GM08714 (cell line): ENCODE measurements around the gene EFCAB12.
A peak's percentile ranks its signal among the peaks of the same experiment; 100 is the strongest.

Source experiments
- H3K4me3 ChIP-seq: fragments of 200-500 bp; sonication (Bioruptor generic); 2 replicates; pipeline ENCODE4 v1.5.1; 2014; ENCODE audit warnings: mild to moderate bottlenecking, low read length, inconsistent platforms
- ZNF274 ChIP-seq: IDR thresholded peaks from 2 replicates; pipeline ENCODE4 v1.6.1; 2012; ENCODE audit warnings: mild to moderate bottlenecking, low read depth, low read length

Gene EFCAB12

DNA sequence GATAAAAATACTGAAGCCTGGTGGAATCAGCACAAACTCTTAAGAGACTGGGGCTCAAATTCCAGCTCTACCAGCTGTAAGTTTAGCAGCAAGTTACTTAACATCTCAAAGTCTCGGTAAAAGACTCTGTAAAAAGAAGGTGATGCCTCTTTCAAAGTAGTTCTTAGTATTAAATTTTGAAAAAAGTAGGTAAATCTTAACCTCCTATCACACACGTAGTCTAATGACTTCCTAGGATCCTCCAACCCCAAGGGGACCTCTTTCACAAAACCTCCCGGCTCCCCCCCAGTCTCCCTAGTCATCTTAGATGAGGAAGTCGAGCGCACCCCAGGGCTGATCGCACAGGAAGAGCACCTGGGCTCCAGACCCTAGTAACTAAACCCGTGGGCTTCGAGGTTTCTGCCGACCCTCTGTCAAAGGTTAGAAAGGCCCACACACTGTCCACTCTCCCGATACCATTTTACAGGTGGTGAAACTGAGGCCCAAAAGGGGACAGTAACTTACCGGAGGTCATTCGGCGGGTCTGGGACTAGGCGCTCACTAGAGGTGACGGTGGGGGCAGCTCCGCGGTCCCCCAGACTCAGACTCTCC lies 10.9 kb upstream of the EFCAB12 start:
- H3K4me3 ChIP-seq, result peak overlapping the region; percentile 93
- TF ChIP-seq ZNF274, result no peak

DNA sequence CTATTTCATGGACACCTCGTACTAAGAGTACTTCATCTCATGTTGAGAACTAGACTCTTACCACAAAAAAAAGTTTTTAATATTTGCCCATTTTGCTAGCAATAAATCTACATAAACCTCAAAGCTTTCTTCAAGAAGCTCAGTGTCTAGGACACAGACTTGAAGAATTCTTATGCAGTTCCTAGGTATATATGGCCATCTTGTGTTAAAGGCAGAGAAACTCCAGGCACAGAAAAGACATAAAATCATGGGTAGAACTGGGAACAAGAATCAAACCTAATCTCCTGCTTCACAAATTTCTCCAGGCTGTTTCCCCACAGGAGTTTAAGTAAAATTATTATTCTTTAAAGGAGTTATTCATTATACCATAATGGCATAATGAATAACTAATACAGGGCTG lies 6.9 kb upstream of the EFCAB12 start:
- H3K4me3 ChIP-seq, result no peak overlapping the region
- no peak for TF ChIP-seq ZNF274

DNA sequence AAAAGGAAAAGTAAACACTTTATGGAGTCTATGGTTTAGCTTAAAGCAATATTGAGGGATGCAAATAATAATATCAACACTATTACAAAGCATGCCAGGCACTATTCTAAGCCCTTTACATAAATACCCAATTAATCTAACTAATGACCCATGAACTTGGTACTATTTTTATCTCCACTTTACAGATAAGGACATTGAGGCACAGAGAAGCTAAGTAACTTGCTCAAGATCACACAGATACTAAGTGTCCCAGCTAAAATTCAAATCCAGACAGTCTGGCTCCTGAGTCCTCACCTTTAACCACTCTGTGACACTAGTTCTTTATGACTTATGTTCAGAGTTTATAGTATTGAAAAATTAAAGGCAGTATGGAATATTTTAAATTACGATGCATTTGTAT lies 5.7 kb upstream of the EFCAB12 start:
- H3K4me3 ChIP-seq, result no peak overlapping the region
- no peak for TF ChIP-seq ZNF274

DNA sequence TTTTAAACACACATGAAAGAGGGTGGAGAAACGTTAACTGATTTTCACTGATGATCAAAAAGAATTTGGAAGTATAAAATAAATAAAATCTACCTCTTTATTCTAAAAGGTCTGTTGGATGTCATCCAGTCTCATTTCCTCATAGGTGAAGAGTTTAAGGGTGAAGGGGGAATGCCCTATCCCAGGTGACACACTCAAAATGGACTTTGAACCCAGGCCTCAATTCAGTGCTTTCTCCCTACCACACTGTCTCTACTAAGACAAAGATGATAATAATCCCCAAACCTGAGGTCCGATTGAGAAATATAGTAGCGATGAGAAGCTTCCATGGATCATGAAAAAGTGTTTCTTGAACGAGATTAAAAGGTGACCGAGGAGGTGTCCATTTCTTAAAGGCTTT lies 5.1 kb upstream of the EFCAB12 start:
- H3K4me3 ChIP-seq, result no peak overlapping the region
- TF ChIP-seq ZNF274, result no peak

DNA sequence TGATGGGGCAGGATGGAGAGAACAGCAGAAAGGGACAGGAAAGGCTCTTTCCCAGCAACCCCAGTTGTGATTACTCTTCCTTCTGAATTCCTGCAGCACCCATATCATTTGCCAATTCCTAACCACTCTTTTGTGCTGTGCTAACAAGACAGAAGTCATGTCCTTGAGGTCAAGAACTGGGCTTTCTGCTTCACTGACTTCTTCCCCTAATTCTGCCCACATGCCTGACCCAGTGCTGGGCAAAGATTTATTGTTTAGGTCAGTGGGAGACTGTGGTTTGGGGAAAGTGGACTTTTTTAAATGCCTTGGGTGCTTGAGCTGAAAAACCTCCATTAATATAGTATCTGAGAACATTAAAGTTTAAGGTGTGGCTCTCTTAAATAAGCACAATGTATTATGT lies 4.2 kb upstream of the EFCAB12 start:
- no peak overlapping the region for H3K4me3 ChIP-seq
- no peak for TF ChIP-seq ZNF274

DNA sequence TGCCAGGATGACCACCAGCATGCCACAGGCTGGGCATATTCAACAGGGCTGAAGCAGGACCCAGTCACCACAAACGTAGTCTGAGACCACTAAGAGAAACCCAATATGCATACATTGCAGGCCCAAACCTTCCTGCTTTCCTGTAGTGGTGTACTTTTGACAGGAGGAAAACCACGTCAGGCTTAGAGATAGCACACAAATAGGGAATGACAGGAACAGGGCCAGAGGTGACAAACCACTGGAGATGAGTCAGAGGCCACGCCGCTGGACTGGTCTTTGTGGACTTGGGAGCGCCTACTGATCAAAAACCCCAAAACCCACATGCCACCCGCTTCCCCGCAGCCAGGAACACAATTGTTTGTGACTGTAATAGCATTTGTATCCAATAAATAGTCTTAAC lies 3.6 kb upstream of the EFCAB12 start:
- no peak for TF ChIP-seq ZNF274
- no peak overlapping the region for H3K4me3 ChIP-seq

DNA sequence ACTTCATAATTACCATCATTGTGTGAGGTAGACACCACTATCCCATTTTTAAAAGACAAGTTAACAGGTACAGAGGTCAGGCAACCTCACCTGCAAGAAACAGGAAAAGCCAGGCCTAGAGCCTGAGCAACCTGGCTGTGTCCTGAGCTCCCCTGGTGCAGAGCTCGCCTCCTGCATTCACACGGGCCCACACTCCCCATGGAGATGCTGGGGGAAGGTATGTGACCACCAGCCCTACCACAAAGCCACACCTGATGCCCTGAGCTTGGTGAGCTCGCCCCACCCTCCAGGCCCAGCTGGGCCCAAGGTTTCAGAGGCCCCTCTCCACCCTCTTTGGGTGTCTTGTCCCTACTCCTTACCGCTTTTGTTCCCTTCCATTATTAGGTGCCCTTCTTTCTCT lies 1.2 kb upstream of the EFCAB12 start:
- no peak for TF ChIP-seq ZNF274
- no peak overlapping the region for H3K4me3 ChIP-seq

DNA sequence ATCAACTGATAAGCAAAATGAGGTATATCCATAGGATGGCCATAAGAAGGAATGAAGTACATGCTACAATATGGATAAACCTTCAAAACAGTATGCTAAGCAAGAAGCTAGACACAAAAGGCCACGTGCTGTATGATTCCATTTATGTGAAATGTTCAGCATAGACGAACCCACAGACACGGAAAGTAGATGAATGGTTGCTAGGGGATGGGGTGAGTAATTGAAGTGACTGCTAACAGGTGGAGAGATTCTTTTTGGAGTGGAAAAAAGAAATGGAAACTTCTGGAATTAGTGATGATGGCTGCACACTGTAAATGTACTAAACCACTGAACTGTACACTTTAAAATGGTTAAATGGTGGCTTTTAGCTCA lies 630 bp upstream of the EFCAB12 start:
- no peak for TF ChIP-seq ZNF274
- H3K4me3 ChIP-seq, result no peak overlapping the region

DNA sequence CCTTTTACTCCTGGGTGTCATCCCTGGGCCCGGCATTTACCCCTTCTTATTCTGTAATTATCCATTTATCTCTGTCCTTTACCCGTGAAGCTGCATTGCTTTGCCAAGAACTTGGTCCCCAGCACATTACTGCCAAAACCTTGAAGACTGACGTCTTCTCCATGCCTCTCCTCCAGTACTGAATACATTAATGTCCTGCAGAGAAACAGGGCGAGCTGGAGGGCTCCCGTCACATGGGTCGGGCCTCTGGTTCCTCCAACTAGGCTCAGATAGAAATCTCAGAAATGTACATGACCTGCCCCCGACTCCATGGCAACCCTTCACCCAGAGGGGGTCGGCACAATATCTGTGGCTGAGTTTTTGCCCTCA lies 445 bp downstream of the EFCAB12 start:
- no peak for TF ChIP-seq ZNF274
- H3K4me3 ChIP-seq, result peak overlapping the region; percentile 30; the same call in 1 of the 2 replicates

DNA sequence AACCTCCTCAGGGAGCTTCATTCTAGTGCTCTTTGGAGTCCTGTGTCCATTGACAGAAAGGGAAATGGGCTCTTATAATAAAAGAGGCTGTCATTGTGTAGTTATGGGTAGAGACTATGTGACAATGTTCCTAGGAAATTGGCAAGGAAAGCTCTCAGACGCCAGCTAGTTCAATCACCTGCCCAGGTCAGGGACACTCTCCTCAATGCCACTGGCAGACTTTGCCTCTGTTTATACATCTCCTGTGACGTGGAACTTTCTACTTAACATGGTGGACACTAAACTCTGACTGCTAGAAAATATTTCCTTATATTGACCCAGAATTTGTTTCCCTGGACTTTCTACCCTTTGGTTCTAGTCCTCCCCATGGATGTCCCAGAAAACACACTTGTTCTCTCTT lies 2.8 kb downstream of the EFCAB12 start:
- no peak for TF ChIP-seq ZNF274
- H3K4me3 ChIP-seq, result no peak overlapping the region

DNA sequence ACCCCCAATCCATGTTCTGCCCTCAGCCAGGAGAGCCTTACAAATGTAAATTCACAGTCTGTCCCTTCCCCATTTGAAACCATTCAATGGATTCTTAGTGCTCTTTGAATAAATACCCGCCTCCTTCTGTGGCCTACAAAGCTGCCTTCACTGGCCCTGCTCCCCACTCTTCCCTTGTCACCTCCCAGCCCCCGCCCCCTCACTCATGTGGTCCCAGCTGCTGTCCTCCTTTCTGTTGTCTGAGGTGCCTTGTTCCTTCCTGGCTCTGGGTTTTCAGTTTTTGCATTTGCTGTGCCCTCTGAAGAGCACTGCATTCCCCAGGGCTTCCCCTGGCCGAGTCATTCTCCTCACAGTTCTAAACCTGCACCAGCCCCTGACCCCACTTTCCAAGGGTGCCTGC lies 3.2 kb downstream of the EFCAB12 start:
- no peak overlapping the region for H3K4me3 ChIP-seq
- no peak for TF ChIP-seq ZNF274

DNA sequence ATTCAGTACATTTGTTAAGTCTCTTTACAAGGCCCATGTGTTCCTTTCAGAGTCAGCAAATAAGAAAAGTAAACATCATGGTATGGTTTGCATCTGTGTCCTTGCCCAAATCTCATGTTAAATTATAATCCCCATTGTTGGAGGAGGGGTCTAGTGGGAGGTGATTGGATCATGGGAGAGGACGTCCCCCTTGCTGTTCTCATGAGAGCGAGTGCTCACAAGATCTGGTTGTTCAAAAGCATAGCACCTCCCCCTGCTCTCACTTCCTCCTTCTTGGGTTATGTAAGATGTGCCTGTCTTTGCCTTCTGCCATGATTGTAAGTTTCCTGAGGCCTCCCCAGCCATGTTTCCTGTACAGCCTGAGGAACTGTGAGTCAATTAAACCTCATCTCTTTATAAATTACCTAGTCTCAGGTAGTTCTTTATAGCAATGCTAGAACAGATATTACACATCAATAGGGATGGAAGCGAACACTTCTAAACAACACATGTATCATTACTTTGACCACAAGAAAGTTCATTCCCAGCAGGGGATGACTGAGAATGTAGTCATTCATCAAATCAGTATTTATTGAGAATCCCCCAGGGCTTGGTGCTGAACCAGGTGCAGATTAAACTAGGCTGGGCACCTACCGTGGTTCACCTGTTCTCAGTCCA lies 4.1 kb downstream of the EFCAB12 start:
- no peak for TF ChIP-seq ZNF274
- H3K4me3 ChIP-seq, result no peak overlapping the region

DNA sequence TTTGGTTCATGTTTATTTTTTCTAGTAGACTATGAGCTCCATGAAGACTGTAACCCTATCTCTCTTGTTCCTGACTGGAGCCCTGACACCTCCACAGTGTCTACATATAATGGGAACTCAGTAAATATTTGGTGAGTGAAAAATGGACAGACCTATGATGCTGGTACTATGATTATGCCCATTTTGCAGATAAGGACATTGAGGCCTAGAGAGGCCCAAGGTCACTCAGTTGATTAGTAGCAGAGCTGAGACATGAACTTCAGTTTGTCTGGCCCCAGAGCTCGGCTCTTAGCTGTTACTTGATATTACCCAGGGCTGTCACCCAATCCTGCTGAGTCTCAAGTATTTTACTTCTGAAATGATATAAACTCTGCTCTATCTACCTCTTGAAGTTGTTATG lies 5.5 kb downstream of the EFCAB12 start:
- TF ChIP-seq ZNF274, result no peak
- H3K4me3 ChIP-seq, result no peak overlapping the region

DNA sequence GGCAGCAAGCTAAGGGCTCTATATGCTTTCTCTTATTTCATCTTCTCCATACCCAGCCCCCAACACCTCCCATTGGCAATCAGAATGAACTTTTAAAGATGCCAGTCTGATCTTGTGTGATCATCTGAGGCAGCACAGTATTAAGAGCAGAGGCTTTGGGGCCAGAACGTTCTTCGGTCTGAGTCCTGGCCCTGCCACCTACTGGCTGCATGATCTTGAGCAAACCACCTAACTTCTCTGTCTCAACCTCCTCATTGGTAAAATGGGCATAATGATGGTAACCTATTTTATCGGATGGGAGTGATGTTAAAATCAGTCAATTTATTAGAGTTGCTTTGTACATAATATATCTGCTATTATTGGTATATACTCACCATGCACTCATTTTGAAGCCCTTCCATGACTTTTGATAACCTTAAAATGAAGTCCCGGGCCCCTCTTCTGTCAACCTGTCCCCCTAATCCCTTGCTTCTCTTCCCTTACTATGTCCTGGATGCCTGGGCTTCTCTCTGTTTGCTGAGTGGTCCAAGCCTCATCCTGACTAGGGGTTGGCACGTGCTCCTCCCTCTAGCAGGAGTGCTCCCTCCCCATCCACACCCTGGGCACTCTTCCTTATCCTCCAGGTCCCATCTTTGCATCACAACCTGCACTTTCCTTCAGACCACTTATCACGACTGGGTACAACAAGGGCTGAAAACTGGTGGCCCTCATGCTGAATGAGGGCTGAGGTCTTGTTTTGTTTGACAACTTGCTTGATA lies 6.3 kb downstream of the EFCAB12 start:
- H3K4me3 ChIP-seq, result no peak overlapping the region
- no peak for TF ChIP-seq ZNF274

DNA sequence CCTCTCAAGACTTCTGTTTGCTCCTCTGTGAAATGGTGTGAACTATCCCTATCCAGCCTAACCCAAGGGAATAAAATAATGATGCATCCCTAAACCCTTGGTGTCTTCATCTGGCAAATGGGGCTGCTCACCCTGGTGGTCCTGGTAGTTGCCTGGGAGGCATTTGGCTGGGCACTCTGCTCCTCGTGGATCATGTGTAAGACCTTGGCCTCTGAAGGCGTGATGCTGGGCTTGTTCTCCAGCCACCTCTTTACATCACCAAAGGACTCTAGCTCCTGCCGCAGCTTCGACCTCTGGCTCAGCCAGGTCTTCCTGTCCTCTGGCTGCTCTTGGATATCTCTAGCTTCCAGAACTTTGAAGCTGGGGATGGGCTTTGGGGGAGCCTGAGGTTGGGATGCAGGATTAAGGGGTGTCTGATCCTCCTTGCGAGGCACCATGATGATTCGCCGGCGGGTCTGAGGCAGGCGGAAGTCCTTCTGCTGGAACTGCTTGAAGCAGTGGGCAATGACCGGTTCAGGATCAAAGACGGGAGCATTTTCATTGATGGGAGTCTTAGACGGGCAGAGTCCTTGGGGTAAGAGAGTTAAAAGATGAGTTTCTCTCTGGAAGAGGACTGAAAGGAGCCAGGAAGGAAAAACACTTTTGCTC lies 7.1 kb downstream of the EFCAB12 start:
- TF ChIP-seq ZNF274, result no peak
- H3K4me3 ChIP-seq, result no peak overlapping the region
